Measurements from ENCODE around the gene AGO3. TPM values are rescaled to one million over a fixed set of nuclear protein-coding genes. Genes with fewer than 3 reads are reported as not detected.

The AGO3 gene
- total RNA-seq, 2 experiments from 2014 or later = 22.5 to 42.0 TPM

DNA sequence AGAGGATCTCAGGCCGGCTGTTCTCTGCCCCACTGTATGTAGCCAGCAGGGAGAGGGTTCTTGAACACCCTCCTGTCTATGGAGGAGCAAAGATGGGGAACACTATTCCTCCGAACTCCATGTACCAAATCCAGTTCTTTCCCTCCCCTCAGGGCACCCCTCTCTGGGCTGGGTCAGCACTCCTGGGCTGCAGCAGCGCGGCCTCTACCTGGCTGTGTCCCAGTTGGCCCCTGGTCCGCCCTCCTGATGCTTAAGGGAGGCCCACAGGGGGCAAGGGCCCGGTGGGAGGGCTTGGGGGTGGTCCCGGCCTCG, 157.3 kb downstream of the AGO3 start:
- Histone ChIP-seq H3K9me3 (ENCODE audit: low read length) (no peaks in the 10 kb centered on the region), H3K27ac (ENCODE audit: low read depth, low read length, poor library complexity, severe bottlenecking) (no peak overlapping the region), H3K36me3 (ENCODE audit: insufficient read depth, low read length) (peaks cover 23% of the 10 kb centered on the region), H2AFZ (ENCODE audit: low read length) (peak overlapping the region; percentile 99), H3K9me2 (ENCODE audit: insufficient read depth, low read length) (no peaks in the 10 kb centered on the region), H3K4me2 (ENCODE audit: low read length) (peak overlapping the region; percentile 62), H3K79me2 (ENCODE audit: insufficient read depth, low read depth, low read length) (peaks cover 18% of the 10 kb centered on the region), H3K4me3 (ENCODE audit: low read depth, low read length, poor library complexity, severe bottlenecking) (peak overlapping the region; percentile 83), H3K4me1 (ENCODE audit: insufficient read depth, low read length, poor library complexity, severe bottlenecking) (peaks cover 16% of the 10 kb centered on the region), H4K20me1 (ENCODE audit: insufficient read depth, low read length) (peaks cover 6% of the 10 kb centered on the region; the same call in 1 of the 2 replicates)
- DNase-seq (ENCODE audit: low spot score) = no peak
- CTCF ChIA-PET (ENCODE audit: unreplicated experiment) = no interaction called here
- POLR2A ChIA-PET = no interaction called here
- no TSS peak for BruUV-seq (replicated peaks)
- no peak for TF ChIP-seq EZH2phosphoT487 (IDR thresholded peaks at IDR 0.05; ENCODE audit: borderline replicate concordance, low read depth, low read length)
- TF ChIP-seq, protein P1, sequence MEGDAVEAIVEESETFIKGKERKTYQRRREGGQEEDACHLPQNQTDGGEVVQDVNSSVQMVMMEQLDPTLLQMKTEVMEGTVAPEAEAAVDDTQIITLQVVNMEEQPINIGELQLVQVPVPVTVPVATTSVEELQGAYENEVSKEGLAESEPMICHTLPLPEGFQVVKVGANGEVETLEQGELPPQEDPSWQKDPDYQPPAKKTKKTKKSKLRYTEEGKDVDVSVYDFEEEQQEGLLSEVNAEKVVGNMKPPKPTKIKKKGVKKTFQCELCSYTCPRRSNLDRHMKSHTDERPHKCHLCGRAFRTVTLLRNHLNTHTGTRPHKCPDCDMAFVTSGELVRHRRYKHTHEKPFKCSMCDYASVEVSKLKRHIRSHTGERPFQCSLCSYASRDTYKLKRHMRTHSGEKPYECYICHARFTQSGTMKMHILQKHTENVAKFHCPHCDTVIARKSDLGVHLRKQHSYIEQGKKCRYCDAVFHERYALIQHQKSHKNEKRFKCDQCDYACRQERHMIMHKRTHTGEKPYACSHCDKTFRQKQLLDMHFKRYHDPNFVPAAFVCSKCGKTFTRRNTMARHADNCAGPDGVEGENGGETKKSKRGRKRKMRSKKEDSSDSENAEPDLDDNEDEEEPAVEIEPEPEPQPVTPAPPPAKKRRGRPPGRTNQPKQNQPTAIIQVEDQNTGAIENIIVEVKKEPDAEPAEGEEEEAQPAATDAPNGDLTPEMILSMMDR (conservative IDR thresholded peaks at IDR 0.05; ENCODE audit: low read length) = no peak
- intact Hi-C loops (cut with micrococcal nuclease; ENCODE audit: unreplicated experiment) = loop anchor here (2.0 to 5.0 kb wide), 2 partner anchors 157 to 206 kb away; partner anchors contain the start of genes AGO1 and AGO3

GRCh38 chr1:36088577-36089392, 157.9 kb downstream of the AGO3 start, which contains the start of gene ADPRS:
Gene ADPRS (plus strand): TSS chr1:36088892. CDS start chr1:36088905, 13 bp downstream.
- no TSS peak for BruUV-seq (replicated peaks)
- no peaks in the 10 kb centered on the region for H3K9me2 ChIP-seq (ENCODE audit: insufficient read depth, low read length)
- CTCF ChIA-PET (ENCODE audit: unreplicated experiment) = no interaction called here

More at GRCh38 chr1:36088577-36089392, 157.9 kb downstream of the AGO3 start, which contains the start of gene ADPRS:
- intact Hi-C loops (cut with micrococcal nuclease; ENCODE audit: unreplicated experiment) = loop anchor here (2.0 to 5.0 kb wide), 2 partner anchors 158 to 206 kb away; partner anchors contain the start of genes AGO1 and AGO3
- H3K9me3 ChIP-seq (ENCODE audit: low read length) = no peaks in the 10 kb centered on the region
- no peak for TF ChIP-seq EZH2phosphoT487 (IDR thresholded peaks at IDR 0.05; ENCODE audit: borderline replicate concordance, low read depth, low read length)
- TF ChIP-seq, protein P1 (conservative IDR thresholded peaks at IDR 0.05; ENCODE audit: low read length) = peak; percentile 95
- peaks cover 18% of the 10 kb centered on the region for H3K79me2 ChIP-seq (ENCODE audit: insufficient read depth, low read depth, low read length)
- H3K27ac ChIP-seq (ENCODE audit: low read depth, low read length, poor library complexity, severe bottlenecking) = peak within 1 kb of the TSS; percentile 35
- H2AFZ ChIP-seq (ENCODE audit: low read length) = peak within 1 kb of the TSS; percentile 99
- peak within 1 kb of the TSS; percentile 85 for H3K4me2 ChIP-seq (ENCODE audit: low read length)
- peaks cover 16% of the 10 kb centered on the region for H3K4me1 ChIP-seq (ENCODE audit: insufficient read depth, low read length, poor library complexity, severe bottlenecking)
- H4K20me1 ChIP-seq (ENCODE audit: insufficient read depth, low read length) = peaks cover 6% of the 10 kb centered on the region; the same call in 1 of the 2 replicates
- peak; percentile 94 for DNase-seq (ENCODE audit: low spot score)
- POLR2A ChIA-PET = interaction anchor here (0.6 kb wide), 1 partner anchor 141 kb away, joined by 3 read pairs; no protein-coding TSS in a partner anchor
- peaks cover 29% of the 10 kb centered on the region for H3K36me3 ChIP-seq (ENCODE audit: insufficient read depth, low read length)
- H3K4me3 ChIP-seq (ENCODE audit: low read depth, low read length, poor library complexity, severe bottlenecking) = peak within 1 kb of the TSS; percentile 83
